Activated naive CD4-positive, alpha-beta T cell (primary cell): ENCODE measurements around the gene PRSS21.
A peak's percentile ranks its signal among the peaks of the same experiment; 100 is the strongest.

ENCODE experiments used
- DNase-seq, 4 experiments: peaks; one replicate each; lab custom pipeline; 2025; lab: John Stamatoyannopoulos, UW

PRSS21 gene

GRCh38 chr16:2825906-2826305, 8.9 kb downstream of the PRSS21 start:
- DNase-seq, result no peak

DNA sequence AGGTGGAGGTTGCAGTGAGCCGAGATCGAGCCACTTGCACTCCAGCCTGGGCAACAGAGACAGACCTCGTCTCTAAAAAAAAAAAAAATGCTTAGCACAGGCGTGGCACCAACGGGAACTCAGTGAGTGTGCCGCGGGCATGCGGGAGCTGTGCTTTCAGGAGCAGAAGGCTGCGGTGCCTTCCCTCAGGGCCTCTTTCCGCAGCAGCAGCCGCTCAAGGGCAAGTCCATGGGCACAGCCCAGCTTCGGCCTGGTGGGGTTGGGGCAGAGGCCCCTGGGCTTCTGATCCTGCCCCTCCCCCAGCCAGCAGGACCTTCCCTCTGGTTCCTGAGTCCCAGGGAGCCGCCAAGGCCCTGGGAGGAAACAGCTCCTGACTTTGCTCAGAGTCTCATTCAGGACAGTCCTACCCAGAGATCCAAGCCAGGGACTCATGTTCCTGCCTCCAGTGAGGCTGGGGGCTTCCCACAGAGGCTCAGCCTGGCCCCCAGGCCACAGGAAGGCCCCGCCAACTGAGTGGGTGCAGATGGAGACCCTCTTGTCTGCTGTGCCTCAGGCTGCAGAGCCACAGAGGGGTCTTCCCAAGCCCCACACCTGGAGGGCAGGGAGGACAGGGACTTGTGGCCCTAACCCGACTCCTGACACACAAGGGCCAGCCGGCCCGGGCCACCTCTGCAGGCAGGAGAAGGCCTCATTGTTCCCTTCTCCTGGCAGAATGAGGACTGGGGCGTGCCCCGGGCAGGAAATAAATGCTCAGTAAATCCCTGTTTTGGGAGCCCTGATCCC, 9.7 kb downstream of the PRSS21 start:
- no peak for DNase-seq

DNA sequence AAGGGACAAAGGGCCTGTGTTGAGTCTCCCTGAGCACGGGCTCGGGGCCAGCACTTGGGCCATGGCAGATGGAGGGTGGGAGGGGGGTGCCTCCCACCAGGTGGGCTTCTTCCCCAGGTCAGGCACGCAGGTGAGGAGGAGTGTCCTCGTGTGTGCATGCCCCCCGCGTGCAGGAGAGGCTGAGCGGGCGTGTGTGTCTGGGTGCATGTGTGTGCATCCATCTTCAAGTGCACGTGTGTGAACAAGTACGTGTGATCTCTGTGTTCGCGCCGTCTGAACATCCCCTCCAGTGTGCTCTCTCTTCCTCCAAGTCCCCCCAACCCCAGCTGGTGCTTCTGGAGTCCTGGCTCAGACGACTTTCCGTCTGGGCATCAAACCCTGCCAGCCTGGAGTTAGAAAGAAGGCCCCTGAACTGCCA, 10.3 kb downstream of the PRSS21 start:
- no peak for DNase-seq

DNA sequence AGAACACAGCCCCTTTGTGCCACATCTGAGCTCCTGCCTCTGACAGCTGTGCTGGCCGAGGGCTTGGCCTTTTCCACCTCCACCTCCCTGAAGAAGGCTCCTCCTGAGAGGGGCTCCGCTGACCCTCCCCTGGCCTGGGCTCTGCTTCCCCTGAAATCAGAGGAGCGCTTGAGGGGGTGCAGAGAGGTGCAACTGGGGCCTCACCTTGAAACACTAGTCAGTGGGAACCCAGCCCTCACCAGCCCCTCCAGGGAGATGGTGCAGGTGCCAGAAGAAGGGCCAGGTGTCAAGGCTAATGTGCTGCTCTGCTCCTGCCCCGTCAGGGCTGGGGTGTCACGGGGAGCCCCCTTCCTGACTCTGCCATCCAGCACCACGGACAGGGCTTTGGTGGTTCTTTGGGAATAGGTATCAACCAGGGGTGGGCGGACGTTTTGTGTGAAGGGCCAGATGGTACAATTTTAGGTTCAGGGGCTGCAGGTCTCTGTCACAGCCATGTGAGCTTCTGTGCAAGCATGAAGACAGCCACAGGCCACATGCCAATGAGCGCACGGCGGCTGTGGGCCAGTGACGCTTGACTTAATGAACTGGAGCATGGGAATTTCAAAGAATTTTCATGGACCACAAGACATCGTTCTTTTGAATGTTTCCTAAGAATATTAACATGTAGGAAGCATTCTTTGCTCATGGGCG, 10.9 kb downstream of the PRSS21 start:
- DNase-seq, result no peak

- DNase-seq, result no peak
These were observed 11.4 kb downstream of the PRSS21 start for GRCh38 chr16:2828521-2828840.

DNA sequence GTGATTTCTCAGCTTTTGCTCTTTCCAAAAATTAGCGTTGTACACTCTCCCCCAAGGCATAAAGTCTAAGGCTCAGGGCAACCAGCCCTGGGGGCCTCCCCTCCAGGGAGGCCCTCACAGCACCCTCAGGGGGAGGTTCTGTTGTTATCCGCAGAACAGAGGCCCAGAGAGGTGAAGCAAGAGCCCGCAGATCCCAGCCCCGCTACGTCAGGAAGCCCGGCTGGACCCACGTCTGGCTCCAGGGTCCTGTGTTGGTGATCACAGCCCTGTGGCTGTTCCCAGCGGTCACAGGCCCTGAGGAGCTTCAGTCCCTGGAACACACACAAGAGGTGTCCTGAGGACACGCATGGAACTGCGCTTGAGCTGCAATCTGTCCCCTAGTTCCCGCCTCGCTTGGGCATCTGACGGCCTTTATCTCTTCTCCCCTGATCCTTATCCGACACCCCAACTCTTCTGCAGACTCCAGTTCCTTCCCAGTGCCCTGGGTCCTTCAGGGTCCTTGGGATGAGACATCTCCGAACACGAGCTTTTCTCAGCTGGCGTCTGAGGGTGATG, 11.9 kb downstream of the PRSS21 start:
- no peak for DNase-seq

DNA sequence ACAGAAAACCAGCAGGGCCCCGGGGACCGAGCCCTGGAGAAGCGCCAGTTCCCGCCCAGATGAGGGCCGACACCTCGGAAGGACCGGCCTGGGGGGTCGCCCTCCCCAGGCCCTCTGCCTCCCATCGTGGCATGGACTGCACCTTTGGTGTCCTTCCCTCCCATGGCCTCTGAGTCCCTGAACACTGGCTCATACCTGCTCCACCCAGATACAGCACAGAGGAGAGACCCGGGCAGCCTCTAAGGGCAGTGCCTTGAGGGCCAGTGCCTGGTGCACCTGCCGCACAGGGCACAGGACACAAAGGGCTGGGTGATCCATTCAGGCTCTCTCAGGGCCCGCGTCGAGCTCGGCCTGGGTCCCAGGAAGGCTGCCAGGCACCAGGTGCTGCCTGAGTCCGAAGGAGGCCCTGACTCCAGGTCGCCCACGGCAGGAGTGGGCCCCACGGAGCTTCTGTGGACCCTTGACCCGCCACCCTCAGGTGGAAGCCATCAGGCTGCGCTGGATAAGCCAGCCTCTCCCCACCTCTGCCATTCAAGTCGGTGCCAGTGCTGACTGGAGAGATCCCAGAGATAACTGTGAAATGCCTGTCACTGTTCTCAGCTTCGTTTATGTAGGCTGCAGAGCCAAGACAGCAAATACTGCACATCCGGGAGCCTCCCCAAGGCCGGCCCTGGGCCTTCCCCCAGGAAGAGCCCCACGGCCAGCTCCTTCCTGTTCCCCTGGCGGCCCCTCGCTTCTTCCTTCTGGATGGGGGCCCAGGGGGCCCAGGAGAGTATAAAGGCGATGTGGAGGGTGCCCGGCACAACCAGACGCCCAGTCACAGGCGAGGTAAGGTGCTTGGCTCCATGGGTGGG, 12.7 kb downstream of the PRSS21 start, which contains the start of gene ZG16B:
Gene ZG16B (plus strand): TSS at position 803 of the 854 bp plus-strand sequence. CDS start 139 bp downstream, outside the sequence.
- DNase-seq, result no peak

DNA sequence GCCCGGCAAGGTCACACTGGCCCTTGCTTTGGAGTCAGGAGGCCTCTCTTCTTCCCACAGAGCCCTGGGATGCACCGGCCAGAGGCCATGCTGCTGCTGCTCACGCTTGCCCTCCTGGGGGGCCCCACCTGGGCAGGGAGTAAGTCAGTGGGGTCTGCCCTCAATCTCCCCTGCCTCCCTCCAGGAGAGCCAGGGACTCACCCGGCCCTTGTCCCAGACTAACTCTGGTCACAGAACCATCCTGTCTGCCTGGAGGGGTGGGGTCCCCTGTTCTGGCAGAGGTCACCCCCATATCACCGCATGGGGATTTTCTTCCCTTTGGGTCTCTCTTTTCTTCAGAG, 13.3 kb downstream of the PRSS21 start:
- DNase-seq, result no peak

GRCh38 chr16:2831203-2831602, 14.2 kb downstream of the PRSS21 start:
- DNase-seq, result no peak

DNA sequence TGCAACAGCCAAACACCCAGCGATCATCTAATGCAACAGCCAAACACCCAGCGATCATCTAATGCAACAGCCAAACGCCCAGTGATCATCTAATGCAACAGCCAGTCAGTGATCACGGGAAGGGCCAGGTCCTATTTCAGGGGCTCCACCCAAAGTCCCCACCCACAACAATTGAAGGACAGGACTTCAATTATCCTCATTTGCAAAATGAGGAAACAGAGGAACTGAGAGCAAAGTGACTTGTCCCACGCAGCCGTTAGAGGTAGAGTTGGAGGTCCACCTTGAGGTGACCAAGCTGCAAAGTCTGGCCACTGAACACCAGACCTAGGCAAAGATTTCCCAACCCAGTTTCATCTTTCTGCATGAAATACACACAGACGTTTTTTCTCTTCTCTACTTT, 16.7 kb downstream of the PRSS21 start:
- DNase-seq, result no peak

DNA sequence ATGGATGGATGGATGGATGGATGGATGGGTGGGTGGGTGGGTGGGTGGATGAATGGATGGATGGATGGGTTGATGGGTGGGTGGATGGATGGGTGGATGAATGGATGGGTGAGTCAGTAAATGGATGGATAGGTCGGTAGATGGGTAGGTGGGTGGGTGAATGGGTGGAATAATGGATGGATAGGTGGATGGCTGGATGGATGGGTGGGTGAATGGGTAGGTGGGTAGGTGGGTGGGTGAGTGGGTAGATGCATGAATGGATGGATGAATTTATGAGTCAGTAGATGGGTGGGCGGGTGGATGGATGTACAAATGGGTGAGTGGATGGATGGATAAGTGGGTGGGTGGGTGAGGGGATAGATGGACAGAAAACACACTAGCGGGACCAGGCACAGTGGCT, 17.9 kb downstream of the PRSS21 start:
- no peak for DNase-seq

GRCh38 chr16:2835638-2836493, 18.8 kb downstream of the PRSS21 start:
- no peak for DNase-seq

DNA sequence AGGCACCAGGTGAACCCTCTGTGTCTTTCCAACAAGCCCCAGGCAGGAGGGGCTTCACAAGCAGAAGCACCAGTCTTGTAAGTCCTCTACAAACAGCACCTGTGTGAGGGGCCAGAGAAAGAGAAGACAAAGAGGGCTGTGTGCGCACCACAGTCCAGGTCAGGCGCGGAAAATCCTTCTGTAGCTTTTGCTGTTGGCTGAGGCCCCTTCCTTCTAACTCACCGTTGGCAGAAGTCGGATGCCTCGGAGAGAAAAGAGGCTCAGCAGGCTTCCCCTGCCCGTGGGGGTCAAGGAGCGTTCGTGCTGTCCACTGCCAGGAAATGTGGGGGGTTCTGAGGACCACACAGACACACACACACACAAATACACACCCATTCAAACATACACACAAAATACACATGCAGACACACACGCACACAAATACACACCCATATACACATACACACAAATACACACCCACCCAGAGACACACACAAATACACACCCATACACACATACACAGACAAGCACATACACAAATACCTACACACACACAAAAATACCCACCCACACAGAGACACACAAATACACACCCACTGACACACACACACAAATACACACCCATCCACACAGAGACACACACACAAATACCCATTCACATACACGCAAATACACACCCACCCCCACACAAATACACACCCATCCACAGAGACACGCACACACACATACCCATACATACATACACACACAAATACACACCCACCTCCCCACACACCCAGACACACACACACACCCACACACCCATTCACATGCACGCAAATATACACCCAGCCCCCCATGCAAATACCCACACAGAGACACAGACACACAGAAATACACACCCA, 19.8 kb downstream of the PRSS21 start:
- no peak for DNase-seq

GRCh38 chr16:2838928-2839327, 21.9 kb downstream of the PRSS21 start:
- DNase-seq, result peak in 1 of 4 experiments; percentile 41

GRCh38 chr16:2839650-2840450, 22.8 kb downstream of the PRSS21 start:
- DNase-seq, result no peak

GRCh38 chr16:2840914-2841313, 23.9 kb downstream of the PRSS21 start:
- DNase-seq, result no peak

DNA sequence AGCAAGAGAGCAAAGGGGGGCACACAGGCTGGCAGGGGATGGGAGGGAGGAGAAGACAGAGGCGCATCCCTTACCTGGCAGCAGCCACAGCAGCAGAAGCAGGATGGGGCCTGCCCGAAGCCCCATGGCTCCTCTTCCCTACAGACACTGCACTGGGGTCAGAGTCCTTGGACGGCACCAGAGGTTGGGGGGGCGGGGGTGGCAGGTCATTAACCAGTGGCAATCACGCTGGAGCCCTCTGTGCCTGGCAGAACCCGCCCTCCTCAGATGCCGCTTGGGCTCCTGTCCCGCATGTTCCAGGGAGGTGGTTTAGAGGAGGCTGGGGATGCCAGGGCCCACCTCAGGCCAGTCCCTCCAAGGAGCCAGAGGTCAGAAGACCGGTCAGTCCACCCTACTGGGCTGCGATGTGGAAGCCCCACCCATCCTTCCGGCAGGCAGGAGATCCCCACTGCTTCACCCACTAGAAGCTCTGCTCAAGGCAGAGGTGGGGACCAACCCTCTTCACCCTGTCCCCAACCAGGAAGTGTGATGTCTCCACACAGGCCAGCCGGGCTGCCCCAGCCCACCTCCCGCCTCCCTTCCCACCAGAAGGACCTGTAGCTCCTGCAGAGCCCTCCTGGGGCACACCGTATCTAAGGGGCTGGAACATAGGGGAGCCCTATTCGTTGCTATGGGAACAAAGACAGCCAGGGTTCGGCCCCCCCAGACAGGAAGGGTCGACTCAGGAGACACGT, 24.7 kb downstream of the PRSS21 start:
- DNase-seq, result no peak

DNA sequence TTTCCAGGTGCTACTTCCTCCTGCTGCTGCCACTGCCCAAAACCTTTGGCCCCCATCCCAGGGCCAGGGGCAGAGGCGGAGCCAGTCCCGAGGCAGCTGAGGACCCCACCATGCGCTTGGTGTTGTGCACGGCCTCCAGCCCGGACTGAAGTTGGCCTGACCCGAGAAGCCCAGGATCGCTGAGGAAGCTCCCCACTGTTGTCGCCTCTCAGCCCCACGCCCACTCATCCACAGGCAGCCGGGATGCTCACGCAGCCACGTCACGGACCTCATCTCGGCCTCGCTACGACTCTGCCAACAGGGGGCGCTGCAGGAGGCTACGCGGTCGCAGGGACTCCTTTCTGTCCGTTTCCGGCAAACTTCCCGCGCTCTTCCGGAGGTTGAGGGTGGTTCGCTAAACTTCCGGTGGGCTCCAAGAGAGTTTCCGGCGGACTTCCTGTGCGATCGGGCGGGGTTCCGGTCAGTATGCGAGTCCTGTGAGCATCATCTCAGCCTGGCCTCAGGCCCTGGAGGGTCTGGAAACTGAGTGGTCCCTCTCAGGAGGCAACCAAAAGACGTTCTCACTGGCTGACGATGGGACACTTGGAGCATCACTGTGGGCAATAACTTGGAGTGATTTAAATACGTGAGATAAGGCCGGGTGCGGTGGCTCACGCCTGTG, 25.4 kb downstream of the PRSS21 start:
- peak; percentile 44 to 73 (median 48) for DNase-seq
